Endothelial cell of umbilical vein (primary cell): ENCODE results near the gene CAPNS2.

ENCODE experiments used
- EZH2 ChIP-seq: IDR thresholded peaks from 2 replicates; pipeline ENCODE4 v1.6.1; 2012; ENCODE audit warnings: borderline replicate concordance, low read depth, mild to moderate bottlenecking, moderate library complexity, low read length, inconsistent platforms; ENCODE audit not compliant: severe bottlenecking
- FOS ChIP-seq: IDR thresholded peaks from 2 replicates; pipeline ENCODE4 v1.6.1; 2011; ENCODE audit warnings: mild to moderate bottlenecking, low read length, moderate library complexity, borderline replicate concordance; ENCODE audit not compliant: insufficient read depth
- MAX ChIP-seq: IDR thresholded peaks from 2 replicates; pipeline ENCODE4 v1.6.1; 2011; ENCODE audit not compliant: insufficient read depth, insufficient read length
- POLR2A ChIP-seq: IDR thresholded peaks from 2 replicates; pipeline ENCODE4 v1.6.1; 2012; ENCODE audit warnings: low read depth, mild to moderate bottlenecking, control low read depth, low read length
- POLR2AphosphoS5 ChIP-seq: IDR thresholded peaks from 2 replicates; pipeline ENCODE4 v1.6.1; 2012; ENCODE audit warnings: low read depth, mild to moderate bottlenecking, control low read depth, low read length, moderate library complexity; ENCODE audit not compliant: insufficient read depth
- TF ChIP-seq, protein P1 (sequence below), 2 donors: IDR thresholded peaks; 1 replicate in 1 of 2; 2 replicates in 1 of 2; pipeline ENCODE4 v1.5.1; 2011; ENCODE audit warnings: low read length in 2 of 2, mild to moderate bottlenecking in 2 of 2, moderate library complexity in 2 of 2, control low read depth in 1 of 2, inconsistent platforms in 1 of 2, low read depth in 1 of 2; ENCODE audit not compliant: insufficient read depth in 1 of 2; ENCODE audit errors: extremely low read depth in 1 of 2

DNA sequence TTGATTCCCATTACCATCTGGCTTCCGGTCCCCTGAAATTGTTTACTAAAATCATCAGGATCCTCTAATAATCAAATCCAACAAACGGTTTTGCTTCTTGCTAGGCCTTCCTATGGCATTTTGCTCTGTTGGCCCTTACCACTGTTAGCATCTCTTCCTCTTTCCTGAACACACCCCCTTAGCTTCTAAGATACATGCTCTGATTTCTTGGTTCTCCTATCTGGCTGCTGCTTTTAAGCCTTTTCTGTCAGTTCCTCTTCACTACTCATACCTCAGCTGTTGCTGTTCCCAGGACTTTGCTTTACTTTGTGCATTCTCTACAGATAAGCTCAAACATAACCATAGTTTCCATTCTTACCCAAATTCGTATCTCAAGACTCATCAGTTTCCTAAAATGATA, 11.4 kb downstream of the CAPNS2 start:
- TF ChIP-seq POLR2A (no peak), FOS (no peak), EZH2 (no peak), MAX (no peak), POLR2AphosphoS5 (no peak)
- TF ChIP-seq, protein P1, sequence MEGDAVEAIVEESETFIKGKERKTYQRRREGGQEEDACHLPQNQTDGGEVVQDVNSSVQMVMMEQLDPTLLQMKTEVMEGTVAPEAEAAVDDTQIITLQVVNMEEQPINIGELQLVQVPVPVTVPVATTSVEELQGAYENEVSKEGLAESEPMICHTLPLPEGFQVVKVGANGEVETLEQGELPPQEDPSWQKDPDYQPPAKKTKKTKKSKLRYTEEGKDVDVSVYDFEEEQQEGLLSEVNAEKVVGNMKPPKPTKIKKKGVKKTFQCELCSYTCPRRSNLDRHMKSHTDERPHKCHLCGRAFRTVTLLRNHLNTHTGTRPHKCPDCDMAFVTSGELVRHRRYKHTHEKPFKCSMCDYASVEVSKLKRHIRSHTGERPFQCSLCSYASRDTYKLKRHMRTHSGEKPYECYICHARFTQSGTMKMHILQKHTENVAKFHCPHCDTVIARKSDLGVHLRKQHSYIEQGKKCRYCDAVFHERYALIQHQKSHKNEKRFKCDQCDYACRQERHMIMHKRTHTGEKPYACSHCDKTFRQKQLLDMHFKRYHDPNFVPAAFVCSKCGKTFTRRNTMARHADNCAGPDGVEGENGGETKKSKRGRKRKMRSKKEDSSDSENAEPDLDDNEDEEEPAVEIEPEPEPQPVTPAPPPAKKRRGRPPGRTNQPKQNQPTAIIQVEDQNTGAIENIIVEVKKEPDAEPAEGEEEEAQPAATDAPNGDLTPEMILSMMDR (IDR thresholded peaks at IDR 0.05; ENCODE audit: extremely low read depth in 1 of 2, insufficient read depth in 1 of 2, low read depth in 1 of 2, low read length in 2 of 2): no peak
